Thyroid gland (tissue), 4 donors: ENCODE measurements around the gene FLT1. TPM values are rescaled to one million over a fixed set of nuclear protein-coding genes. Genes with fewer than 3 reads are reported as not detected.
A peak's percentile ranks its signal among the peaks of the same experiment; 100 is the strongest.

ENCODE experiments used
- DNase-seq, 2 donors: peaks; one replicate each; pipeline ENCODE4 v3.0.0-alpha.2; 2019
- H3K27ac ChIP-seq, 3 donors: fragments of 200-600 bp; sonication (generic); 1 replicate in 2 of 3; 2 replicates in 1 of 3; pipeline ENCODE4 v1.5.1; 2016 to 2019; ENCODE audit warnings: mild to moderate bottlenecking in 1 of 3, moderate library complexity in 1 of 3
- H3K27me3 ChIP-seq: fragments of 200-600 bp; sonication (generic); one replicate; pipeline ENCODE4 v1.5.1; 2019
- H3K36me3 ChIP-seq, 2 donors: fragments of 200-600 bp; sonication (generic); one replicate each; pipeline ENCODE4 v1.5.1; 2016 to 2019
- H3K4me1 ChIP-seq, 2 donors: fragments of 200-600 bp; sonication (generic); one replicate each; pipeline ENCODE4 v1.5.1; 2017 to 2019
- H3K4me3 ChIP-seq, 3 donors: fragments of 200-600 bp; sonication (generic); replicated peaks in 1 of 3; 1 replicate in 2 of 3; 2 replicates in 1 of 3; pipeline ENCODE4 v1.5.1; 2016; ENCODE audit warnings: mild to moderate bottlenecking in 1 of 3
- H3K9me3 ChIP-seq: fragments of 200-600 bp; sonication (generic); one replicate; pipeline ENCODE4 v1.5.1; 2017
- POLR2A ChIP-seq, 2 donors: fragments of 450-650 bp; IDR thresholded peaks; one replicate each; pipeline ENCODE4 v1.6.1; 2017; ENCODE audit warnings: antibody characterized with exemption in 2 of 2, mild to moderate bottlenecking in 2 of 2, moderate library complexity in 1 of 2
- WGBS, 2 donors: methylation state at CpG; one replicate each; pipeline ENCODE4 v1.1.5; 2017; 5-methylcytosine and 5-hydroxymethylcytosine counted together
- intact Hi-C: fragments of 100-400 bp; cut with DNase I; formaldehyde crosslinking; loops from one replicate; pipeline ENCODE4 v1.15.1; 2023
- total RNA-seq, 4 donors: library from RNA; depleted of rRNA; stranded (reverse); fragments of >200 nt; gene quantifications; one replicate each; pipeline ENCODE4 v1.2.3, GENCODE V29; 2016
- TF ChIP-seq, protein P1 (sequence below), 6 experiments: fragments of 200-600 bp in 3 of 6; fragments of 450-650 bp in 3 of 6; sonication (generic) in 3 of 6; IDR thresholded peaks; one replicate each; pipeline ENCODE4 v1.5.1; 2016 to 2019; ENCODE audit warnings: antibody characterized with exemption in 6 of 6, mild to moderate bottlenecking in 2 of 6, inconsistent platforms in 1 of 6, moderate library complexity in 1 of 6

FLT1 gene
- total RNA-seq, result 100 to 1,000 TPM in 1 of 4 donors, 10 to 100 TPM in 3; 23.4 to 132 (median 44.4) TPM

DNA sequence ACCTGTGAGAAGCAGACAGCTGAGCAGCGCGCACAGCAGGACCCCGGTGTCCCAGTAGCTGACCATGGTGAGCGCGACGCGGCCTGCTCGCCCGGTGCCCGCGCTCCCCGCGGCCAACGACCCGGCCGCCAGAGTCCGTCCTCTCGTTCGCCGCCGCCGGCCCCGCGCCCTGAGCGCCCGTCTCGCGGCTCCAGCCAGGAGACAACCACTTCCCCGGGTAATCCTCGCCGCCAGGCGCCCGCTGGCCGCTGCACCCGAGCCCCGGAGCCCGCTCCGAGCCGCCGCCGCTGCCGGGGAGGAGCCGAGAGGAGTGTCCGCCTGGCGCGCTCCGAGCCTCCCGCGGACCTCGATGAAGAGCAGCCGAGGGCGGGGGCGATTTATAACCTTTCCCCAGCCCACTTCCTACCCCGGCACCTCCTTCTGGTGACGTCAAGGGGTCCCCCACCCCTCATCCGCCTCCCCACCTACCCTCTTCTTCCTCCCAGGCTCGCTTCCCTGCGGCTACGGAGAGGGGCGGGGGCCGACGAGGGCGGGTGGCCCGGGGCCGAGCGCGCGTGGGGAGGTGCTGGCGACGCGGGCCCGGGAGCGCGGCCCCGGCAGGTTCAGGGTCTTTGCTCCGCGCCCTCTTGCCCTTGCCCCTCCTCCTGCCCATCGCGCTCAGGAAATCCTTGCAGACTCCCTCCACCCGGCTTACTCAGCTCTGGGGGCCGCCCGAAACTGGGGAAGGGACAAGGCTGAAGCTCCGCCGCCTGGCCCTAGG, at the start of gene FLT1:
Gene FLT1, minus strand, starts transcription at position 351 of the 760 bp plus-strand sequence. Its CDS starts 285 bp downstream, at position 66.
- Histone ChIP-seq H3K4me1 (peaks cover 10 to 23% of the 10 kb centered on the region in 2 donors), H3K27me3 (peaks cover 22% of the 10 kb centered on the region), H3K4me3 (peak within 1 kb of the TSS; percentile 7 to 44 (median 21)), H3K36me3 (no peaks in the 10 kb centered on the region), H3K9me3 (no peaks in the 10 kb centered on the region), H3K27ac (peak within 1 kb of the TSS in 2 of 3 donors; percentile 61 to 66)
- TF ChIP-seq POLR2A (IDR thresholded peaks at IDR 0.05), result peak in 1 of 2 donors; percentile 40
- TF ChIP-seq, protein P1, sequence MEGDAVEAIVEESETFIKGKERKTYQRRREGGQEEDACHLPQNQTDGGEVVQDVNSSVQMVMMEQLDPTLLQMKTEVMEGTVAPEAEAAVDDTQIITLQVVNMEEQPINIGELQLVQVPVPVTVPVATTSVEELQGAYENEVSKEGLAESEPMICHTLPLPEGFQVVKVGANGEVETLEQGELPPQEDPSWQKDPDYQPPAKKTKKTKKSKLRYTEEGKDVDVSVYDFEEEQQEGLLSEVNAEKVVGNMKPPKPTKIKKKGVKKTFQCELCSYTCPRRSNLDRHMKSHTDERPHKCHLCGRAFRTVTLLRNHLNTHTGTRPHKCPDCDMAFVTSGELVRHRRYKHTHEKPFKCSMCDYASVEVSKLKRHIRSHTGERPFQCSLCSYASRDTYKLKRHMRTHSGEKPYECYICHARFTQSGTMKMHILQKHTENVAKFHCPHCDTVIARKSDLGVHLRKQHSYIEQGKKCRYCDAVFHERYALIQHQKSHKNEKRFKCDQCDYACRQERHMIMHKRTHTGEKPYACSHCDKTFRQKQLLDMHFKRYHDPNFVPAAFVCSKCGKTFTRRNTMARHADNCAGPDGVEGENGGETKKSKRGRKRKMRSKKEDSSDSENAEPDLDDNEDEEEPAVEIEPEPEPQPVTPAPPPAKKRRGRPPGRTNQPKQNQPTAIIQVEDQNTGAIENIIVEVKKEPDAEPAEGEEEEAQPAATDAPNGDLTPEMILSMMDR (IDR thresholded peaks at IDR 0.05), result no peak
- intact Hi-C loops, result no loop called here
- 0 to 1% methylated on average over 22 to 23 of the region's 84 CpGs for WGBS, 2 donors
- DNase-seq, result peak; percentile 30 to 36

DNA sequence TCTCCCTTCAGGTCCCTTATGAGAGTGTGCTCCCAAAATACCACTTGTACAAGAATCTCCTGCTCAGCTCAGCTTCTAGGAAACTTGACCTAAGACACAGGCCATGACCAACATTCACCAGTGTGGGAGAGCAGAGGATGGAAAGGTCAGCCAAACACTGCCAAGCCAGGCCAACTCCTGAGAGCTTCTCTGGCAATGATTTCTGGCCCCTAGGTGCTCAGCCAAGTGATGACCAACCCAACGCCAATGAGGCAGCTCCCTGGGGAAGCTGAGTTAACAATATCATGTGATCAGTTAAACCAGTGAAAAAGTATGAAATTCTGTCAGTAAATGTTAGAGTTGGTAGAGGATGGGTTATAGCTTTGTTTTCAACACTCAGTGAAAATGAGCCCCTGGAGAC, 49.1 kb upstream of the FLT1 start:
- WGBS, 2 donors, result 44 to 63% methylated on average over 1 of the region's 1 CpG
- Histone ChIP-seq H3K4me3 (no peak overlapping the region), H3K27me3 (no peaks in the 10 kb centered on the region), H3K36me3 (no peaks in the 10 kb centered on the region), H3K27ac (no peak overlapping the region), H3K9me3 (no peaks in the 10 kb centered on the region), H3K4me1 (no peaks in the 10 kb centered on the region)
- intact Hi-C loops, result no loop called here
- TF ChIP-seq, protein P1 (IDR thresholded peaks at IDR 0.05), result no peak
- no peak for TF ChIP-seq POLR2A (IDR thresholded peaks at IDR 0.05)
- no peak for DNase-seq

DNA sequence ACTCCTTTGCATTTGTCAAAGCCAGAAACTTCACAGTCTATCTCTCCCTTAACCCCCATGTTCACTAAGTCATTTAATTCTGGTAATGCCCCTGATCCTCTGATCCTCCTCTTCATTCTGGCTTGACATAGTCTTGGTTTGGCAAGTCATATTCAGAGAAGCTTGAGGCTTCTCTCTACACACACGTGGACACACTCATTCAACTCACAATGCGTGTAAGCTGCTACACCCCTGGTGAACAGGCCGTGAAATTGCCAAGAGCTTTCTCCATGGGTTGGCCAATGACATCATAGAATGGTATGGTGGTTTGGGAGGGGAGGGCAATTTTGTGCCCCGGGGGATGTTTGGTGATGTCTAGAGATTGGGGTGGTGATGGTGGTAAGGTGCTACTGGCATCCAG, 47.9 kb upstream of the FLT1 start:
- WGBS, 2 donors, result 96 to 98% methylated on average over 4 of the region's 4 CpGs
- TF ChIP-seq POLR2A (IDR thresholded peaks at IDR 0.05), result no peak
- TF ChIP-seq, protein P1 (IDR thresholded peaks at IDR 0.05), result no peak

GRCh38 chr13:28541966-28542365, 47.0 kb upstream of the FLT1 start:
- Histone ChIP-seq H3K9me3 (no peaks in the 10 kb centered on the region), H3K27ac (no peak overlapping the region), H3K36me3 (no peaks in the 10 kb centered on the region), H3K4me3 (no peak overlapping the region), H3K27me3 (no peaks in the 10 kb centered on the region), H3K4me1 (no peaks in the 10 kb centered on the region)
- intact Hi-C loops, result no loop called here
- TF ChIP-seq, protein P1 (IDR thresholded peaks at IDR 0.05), result no peak
- TF ChIP-seq POLR2A (IDR thresholded peaks at IDR 0.05), result no peak
- WGBS, 2 donors, result 84 to 91% methylated on average over 2 of the region's 2 CpGs
- no peak for DNase-seq

More for the DNA sequence above, 47.9 kb upstream of the FLT1 start:
- Histone ChIP-seq H3K4me3 (no peak overlapping the region), H3K4me1 (no peaks in the 10 kb centered on the region), H3K36me3 (no peaks in the 10 kb centered on the region), H3K9me3 (no peaks in the 10 kb centered on the region), H3K27ac (no peak overlapping the region), H3K27me3 (no peaks in the 10 kb centered on the region)
- intact Hi-C loops, result no loop called here
- DNase-seq, result no peak

- no peak for DNase-seq
- Histone ChIP-seq H3K27ac (no peak overlapping the region), H3K4me1 (no peaks in the 10 kb centered on the region), H3K36me3 (no peaks in the 10 kb centered on the region), H3K9me3 (no peaks in the 10 kb centered on the region), H3K4me3 (no peak overlapping the region), H3K27me3 (no peaks in the 10 kb centered on the region)
- 55 to 77% methylated on average over 6 of the region's 6 CpGs for WGBS, 2 donors
- TF ChIP-seq, protein P1 (IDR thresholded peaks at IDR 0.05), result no peak
- TF ChIP-seq POLR2A (IDR thresholded peaks at IDR 0.05), result no peak
- intact Hi-C loops, result no loop called here
These were observed 45.7 kb upstream of the FLT1 start for GRCh38 chr13:28540612-28541011.
